Heart left ventricle (tissue), 13 donors: ENCODE data around the gene REEP1.

Source experiments
- CTCF ChIP-seq, 12 donors: fragments of 200-600 bp; sonication (generic) in 4 of 12; IDR thresholded peaks; one replicate each; pipeline versions ENCODE4 v1.5.0 to v1.8.0; 2018 to 2022; ENCODE audit warnings: antibody characterized with exemption in 12 of 12, mild to moderate bottlenecking in 5 of 12
- POLR2A ChIP-seq, 2 donors: fragments of 450-650 bp; IDR thresholded peaks; one replicate each; pipeline ENCODE4 v1.6.1; 2017; ENCODE audit warnings: antibody characterized with exemption in 2 of 2, mild to moderate bottlenecking in 2 of 2, moderate library complexity in 2 of 2
- donor health status: ischemic (EF 13 %, LVEDD 7.1; RV severe dilation, severe dysfunction).
- donor health status: DM: no; HTN: yes; CAD: no.
- donor health status: DM: no; HTN: no; CAD: no.
- donor health status: ischemic (EF 25% LVEDD 6.9; RV normal size, moderate dysfunction).
- donor health status: ischemic (EF 25% LVEDD 5.7; RV mildly dilated, moderate dysfunction).
- donor health status: ischemic (EF 35%, LVEDD 5.7; RV mildly dilated, moderate dysfunction).
- donor health status: nonischemic (EF 11% LVEDD 7.7; RV severe dilation, severe dysfunction).
- donor health status: DM: yes; HTN: yes; CAD: no.
- donor health status: PGD.
- donor health status: ischemic (EF 29% LVEDD 5.4; RV normal size, mild dysfunction).
- donor health status: nonischemic (EF 23%, LVEDD 6.1; RV moderate dilation, normal function).

GRCh38 chr2:86263956-86264355 is 73.5 kb downstream of the REEP1 start:
- TF ChIP-seq POLR2A (IDR thresholded peaks at IDR 0.05) (no peak), CTCF (IDR thresholded peaks at IDR 0.05) (no peak)
